ENCODE measurements around the gene RXRB. TPM values are rescaled to one million over a fixed set of nuclear protein-coding genes. Genes with fewer than 3 reads are reported as not detected.

RXRB gene
- total and polyA plus RNA-seq, 2 of the 13 experiments (the other 11 are each of a cell fraction or from before 2014, with no cell fraction given) = 26.7 to 55.7 TPM

DNA sequence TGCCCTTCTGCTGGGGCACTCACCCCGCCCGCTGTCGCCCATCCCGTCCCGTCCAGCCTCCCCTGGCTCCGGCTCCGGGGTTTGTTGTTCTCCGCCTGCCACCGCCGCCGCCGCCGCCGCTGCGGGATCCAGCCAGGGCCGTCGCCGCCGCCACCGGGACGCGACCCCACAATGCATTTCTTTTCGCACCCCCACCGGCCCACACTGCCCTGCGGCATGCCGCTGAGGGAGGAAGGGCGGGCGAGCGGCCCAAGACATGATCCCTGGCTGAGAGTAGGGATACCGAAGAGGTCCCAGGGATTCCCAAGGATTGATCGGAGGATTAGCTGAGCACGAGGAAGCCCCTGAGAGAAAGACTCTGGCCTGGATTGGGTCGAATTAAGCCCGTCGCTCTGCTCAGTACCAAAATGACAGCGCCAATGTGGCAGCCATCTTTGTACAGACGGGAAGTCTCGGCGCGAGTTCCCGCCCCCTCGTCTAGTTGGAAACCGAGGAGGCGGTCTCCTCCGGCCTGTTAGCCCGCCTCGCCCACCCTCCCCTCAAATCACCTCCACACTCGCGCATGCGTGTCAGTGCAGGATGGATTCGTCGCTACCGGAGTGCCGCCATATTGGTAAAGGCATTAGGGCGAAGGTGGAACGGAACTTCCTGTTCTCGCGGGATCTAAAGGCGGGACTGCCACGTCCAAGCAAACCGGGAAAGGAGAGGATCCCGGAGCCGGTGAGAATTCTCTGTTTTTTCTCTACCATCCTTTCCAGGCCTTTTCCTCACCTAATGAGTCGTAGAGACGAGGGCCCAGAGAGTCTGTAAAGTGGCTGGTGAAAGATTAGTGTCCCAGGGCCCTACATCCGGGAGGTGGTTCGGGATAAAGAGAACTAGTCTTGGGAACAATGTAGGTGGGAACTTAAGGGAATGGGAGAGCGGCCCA lies at the start of gene RXRB, which contains the start of gene SLC39A7 (continued):
- TF ChIP-seq, protein P1, sequence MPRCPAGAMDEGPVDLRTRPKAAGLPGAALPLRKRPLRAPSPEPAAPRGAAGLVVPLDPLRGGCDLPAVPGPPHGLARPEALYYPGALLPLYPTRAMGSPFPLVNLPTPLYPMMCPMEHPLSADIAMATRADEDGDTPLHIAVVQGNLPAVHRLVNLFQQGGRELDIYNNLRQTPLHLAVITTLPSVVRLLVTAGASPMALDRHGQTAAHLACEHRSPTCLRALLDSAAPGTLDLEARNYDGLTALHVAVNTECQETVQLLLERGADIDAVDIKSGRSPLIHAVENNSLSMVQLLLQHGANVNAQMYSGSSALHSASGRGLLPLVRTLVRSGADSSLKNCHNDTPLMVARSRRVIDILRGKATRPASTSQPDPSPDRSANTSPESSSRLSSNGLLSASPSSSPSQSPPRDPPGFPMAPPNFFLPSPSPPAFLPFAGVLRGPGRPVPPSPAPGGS (CRISPR knock-in tag; IDR thresholded peaks at IDR 0.05) = peak; percentile 89; the same call in 1 of the 2 replicates
- TF ChIP-seq CHD2 (IDR thresholded peaks at IDR 0.05; ENCODE audit: low read depth, low read length) (peak; percentile 98), ZNF777 (CRISPR knock-in tag; IDR thresholded peaks at IDR 0.05) (peak; percentile 82; the same call in 1 of the 2 replicates), ZBTB42 (CRISPR knock-in tag; IDR thresholded peaks at IDR 0.05) (peak; percentile 88; the same call in 1 of the 2 replicates), ZNF124 (CRISPR knock-in tag; IDR thresholded peaks at IDR 0.05) (peak; percentile 15; the same call in 1 of the 2 replicates), HNRNPUL1 (IDR thresholded peaks at IDR 0.05; ENCODE audit: low read depth, low read length) (no peak), ZZZ3 (CRISPR knock-in tag; IDR thresholded peaks at IDR 0.05; ENCODE audit: borderline replicate concordance) (no peak; the same call in 1 of the 2 replicates), PHF8 (CRISPR knock-in tag; IDR thresholded peaks at IDR 0.05) (peak; percentile 92), ZC3H13 (CRISPR knock-in tag; IDR thresholded peaks at IDR 0.05) (peak; percentile 88; the same call in 1 of the 2 replicates), THAP11 (CRISPR knock-in tag; IDR thresholded peaks at IDR 0.05) (peak; percentile 87), SMAD9 (CRISPR knock-in tag; IDR thresholded peaks at IDR 0.05) (no peak; the same call in 1 of the 2 replicates), ETV5 (CRISPR knock-in tag; IDR thresholded peaks at IDR 0.05; ENCODE audit: borderline replicate concordance) (peak; percentile 62), KLF6 (CRISPR knock-in tag; IDR thresholded peaks at IDR 0.05) (peak; percentile 91), ZSCAN9 (CRISPR knock-in tag; IDR thresholded peaks at IDR 0.05; ENCODE audit: borderline replicate concordance) (peak; percentile 78)
- TF ChIP-seq, protein P2, sequence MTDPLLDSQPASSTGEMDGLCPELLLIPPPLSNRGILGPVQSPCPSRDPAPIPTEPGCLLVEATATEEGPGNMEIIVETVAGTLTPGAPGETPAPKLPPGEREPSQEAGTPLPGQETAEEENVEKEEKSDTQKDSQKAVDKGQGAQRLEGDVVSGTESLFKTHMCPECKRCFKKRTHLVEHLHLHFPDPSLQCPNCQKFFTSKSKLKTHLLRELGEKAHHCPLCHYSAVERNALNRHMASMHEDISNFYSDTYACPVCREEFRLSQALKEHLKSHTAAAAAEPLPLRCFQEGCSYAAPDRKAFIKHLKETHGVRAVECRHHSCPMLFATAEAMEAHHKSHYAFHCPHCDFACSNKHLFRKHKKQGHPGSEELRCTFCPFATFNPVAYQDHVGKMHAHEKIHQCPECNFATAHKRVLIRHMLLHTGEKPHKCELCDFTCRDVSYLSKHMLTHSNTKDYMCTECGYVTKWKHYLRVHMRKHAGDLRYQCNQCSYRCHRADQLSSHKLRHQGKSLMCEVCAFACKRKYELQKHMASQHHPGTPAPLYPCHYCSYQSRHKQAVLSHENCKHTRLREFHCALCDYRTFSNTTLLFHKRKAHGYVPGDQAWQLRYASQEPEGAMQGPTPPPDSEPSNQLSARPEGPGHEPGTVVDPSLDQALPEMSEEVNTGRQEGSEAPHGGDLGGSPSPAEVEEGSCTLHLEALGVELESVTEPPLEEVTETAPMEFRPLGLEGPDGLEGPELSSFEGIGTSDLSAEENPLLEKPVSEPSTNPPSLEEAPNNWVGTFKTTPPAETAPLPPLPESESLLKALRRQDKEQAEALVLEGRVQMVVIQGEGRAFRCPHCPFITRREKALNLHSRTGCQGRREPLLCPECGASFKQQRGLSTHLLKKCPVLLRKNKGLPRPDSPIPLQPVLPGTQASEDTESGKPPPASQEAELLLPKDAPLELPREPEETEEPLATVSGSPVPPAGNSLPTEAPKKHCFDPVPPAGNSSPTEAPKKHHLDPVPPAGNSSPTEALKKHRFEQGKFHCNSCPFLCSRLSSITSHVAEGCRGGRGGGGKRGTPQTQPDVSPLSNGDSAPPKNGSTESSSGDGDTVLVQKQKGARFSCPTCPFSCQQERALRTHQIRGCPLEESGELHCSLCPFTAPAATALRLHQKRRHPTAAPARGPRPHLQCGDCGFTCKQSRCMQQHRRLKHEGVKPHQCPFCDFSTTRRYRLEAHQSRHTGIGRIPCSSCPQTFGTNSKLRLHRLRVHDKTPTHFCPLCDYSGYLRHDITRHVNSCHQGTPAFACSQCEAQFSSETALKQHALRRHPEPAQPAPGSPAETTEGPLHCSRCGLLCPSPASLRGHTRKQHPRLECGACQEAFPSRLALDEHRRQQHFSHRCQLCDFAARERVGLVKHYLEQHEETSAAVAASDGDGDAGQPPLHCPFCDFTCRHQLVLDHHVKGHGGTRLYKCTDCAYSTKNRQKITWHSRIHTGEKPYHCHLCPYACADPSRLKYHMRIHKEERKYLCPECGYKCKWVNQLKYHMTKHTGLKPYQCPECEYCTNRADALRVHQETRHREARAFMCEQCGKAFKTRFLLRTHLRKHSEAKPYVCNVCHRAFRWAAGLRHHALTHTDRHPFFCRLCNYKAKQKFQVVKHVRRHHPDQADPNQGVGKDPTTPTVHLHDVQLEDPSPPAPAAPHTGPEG (CRISPR knock-in tag; IDR thresholded peaks at IDR 0.05) = no peak; the same call in 1 of the 2 replicates
- TF ChIP-seq, protein P3, sequence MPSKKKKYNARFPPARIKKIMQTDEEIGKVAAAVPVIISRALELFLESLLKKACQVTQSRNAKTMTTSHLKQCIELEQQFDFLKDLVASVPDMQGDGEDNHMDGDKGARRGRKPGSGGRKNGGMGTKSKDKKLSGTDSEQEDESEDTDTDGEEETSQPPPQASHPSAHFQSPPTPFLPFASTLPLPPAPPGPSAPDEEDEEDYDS (CRISPR knock-in tag; IDR thresholded peaks at IDR 0.05) = peak; percentile 83
- TF ChIP-seq, protein P4, sequence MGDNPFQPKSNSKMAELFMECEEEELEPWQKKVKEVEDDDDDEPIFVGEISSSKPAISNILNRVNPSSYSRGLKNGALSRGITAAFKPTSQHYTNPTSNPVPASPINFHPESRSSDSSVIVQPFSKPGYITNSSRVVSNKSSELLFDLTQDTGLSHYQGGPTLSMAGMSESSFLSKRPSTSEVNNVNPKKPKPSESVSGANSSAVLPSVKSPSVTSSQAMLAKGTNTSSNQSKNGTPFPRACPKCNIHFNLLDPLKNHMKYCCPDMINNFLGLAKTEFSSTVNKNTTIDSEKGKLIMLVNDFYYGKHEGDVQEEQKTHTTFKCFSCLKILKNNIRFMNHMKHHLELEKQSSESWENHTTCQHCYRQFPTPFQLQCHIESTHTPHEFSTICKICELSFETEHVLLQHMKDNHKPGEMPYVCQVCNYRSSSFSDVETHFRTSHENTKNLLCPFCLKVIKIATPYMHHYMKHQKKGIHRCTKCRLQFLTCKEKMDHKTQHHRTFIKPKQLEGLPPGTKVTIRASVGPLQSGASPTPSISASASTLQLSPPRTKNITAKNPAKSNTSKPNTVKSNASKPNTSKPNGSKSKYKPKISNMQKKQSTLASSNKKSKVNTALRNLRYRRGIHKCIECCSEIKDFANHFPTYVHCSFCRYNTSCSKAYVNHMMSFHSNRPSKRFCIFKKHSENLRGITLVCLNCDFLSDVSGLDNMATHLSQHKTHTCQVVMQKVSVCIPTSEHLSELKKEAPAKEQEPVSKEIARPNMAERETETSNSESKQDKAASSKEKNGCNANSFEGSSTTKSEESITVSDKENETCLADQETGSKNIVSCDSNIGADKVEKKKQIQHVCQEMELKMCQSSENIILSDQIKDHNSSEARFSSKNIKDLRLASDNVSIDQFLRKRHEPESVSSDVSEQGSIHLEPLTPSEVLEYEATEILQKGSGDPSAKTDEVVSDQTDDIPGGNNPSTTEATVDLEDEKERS (CRISPR knock-in tag; IDR thresholded peaks at IDR 0.05) = no peak
